ENCODE results near the gene PKIG. TPM values are rescaled to one million over a fixed set of nuclear protein-coding genes. Genes with fewer than 3 reads are reported as not detected.

Gene PKIG
- total RNA-seq, 2 donors from 2014 or later = 61.5 to 77.6 TPM

- H3K4me1 Mint-ChIP-seq = peaks cover 13% of the 10 kb centered on the region
- H3K27me3 Mint-ChIP-seq (ENCODE audit: insufficient read depth) = peaks cover 3% of the 10 kb centered on the region
- Histone ChIP-seq H3K36me3 (ENCODE audit: control insufficient read depth, insufficient read depth, low read length) (peaks cover 32% of the 10 kb centered on the region), H3K4me3 (ENCODE audit: low read length) (no peak overlapping the region), H3K4me1 (ENCODE audit: control insufficient read depth, insufficient read depth, low read length) (peaks cover 7% of the 10 kb centered on the region), H3K27ac (ENCODE audit: low read depth, low read length) (no peak overlapping the region), H3K27me3 (ENCODE audit: control insufficient read depth, insufficient read depth, low read length, poor library complexity, severe bottlenecking) (no peaks in the 10 kb centered on the region), H3K9me3 (ENCODE audit: control insufficient read depth, low read length) (peaks cover 10% of the 10 kb centered on the region), H3K9ac (ENCODE audit: extremely low read depth, low read length, poor library complexity, severe bottlenecking) (no peak overlapping the region)
- DNase-seq = no peak
- WGBS, 2 experiments (ENCODE audit: insufficient coverage in 1 of 2, insufficient read length in 1 of 2) = 33% methylated on average over 1 of the region's 1 CpG; no CpG with 5 or more reads in 1 of the 2 experiments
- peaks cover 28% of the 10 kb centered on the region for H3K36me3 Mint-ChIP-seq (ENCODE audit: low read depth)
- no peak for TF ChIP-seq CTCF (conservative IDR thresholded peaks at IDR 0.05)
- no peaks in the 10 kb centered on the region for H3K9me3 Mint-ChIP-seq
- H3K27ac Mint-ChIP-seq = no peak overlapping the region
- H3K4me3 Mint-ChIP-seq = no peak overlapping the region
Measured at GRCh38 chr20:44610313-44610962, 28.1 kb downstream of the PKIG start.

GRCh38 chr20:44613575-44613974, 31.2 kb downstream of the PKIG start:
- WGBS, 2 experiments (ENCODE audit: insufficient coverage in 1 of 2, insufficient read length in 1 of 2) = 95 to 96% methylated on average over 5 of the region's 5 CpGs
- no peak for DNase-seq
- Histone ChIP-seq H3K36me3 (ENCODE audit: control insufficient read depth, insufficient read depth, low read length) (peaks cover 49% of the 10 kb centered on the region), H3K4me1 (ENCODE audit: control insufficient read depth, insufficient read depth, low read length) (peaks cover 7% of the 10 kb centered on the region), H3K27me3 (ENCODE audit: control insufficient read depth, insufficient read depth, low read length, poor library complexity, severe bottlenecking) (no peaks in the 10 kb centered on the region), H3K9me3 (ENCODE audit: control insufficient read depth, low read length) (no peaks in the 10 kb centered on the region), H3K27ac (ENCODE audit: low read depth, low read length) (no peak overlapping the region), H3K9ac (ENCODE audit: extremely low read depth, low read length, poor library complexity, severe bottlenecking) (no peak overlapping the region), H3K4me3 (ENCODE audit: low read length) (no peak overlapping the region)
- peaks cover 43% of the 10 kb centered on the region for H3K36me3 Mint-ChIP-seq (ENCODE audit: low read depth)
- peaks cover 18% of the 10 kb centered on the region for H3K4me1 Mint-ChIP-seq
- no peak for TF ChIP-seq CTCF (conservative IDR thresholded peaks at IDR 0.05)
- no peak overlapping the region for H3K4me3 Mint-ChIP-seq
- no peaks in the 10 kb centered on the region for H3K9me3 Mint-ChIP-seq
- peaks cover 21% of the 10 kb centered on the region for H3K27me3 Mint-ChIP-seq (ENCODE audit: insufficient read depth)
- H3K27ac Mint-ChIP-seq = peak overlapping the region; percentile 41

- Mint-ChIP-seq H3K27ac (no peak overlapping the region), H3K4me1 (peaks cover 10% of the 10 kb centered on the region), H3K9me3 (no peaks in the 10 kb centered on the region), H3K27me3 (ENCODE audit: insufficient read depth) (peaks cover 31% of the 10 kb centered on the region), H3K36me3 (ENCODE audit: low read depth) (peaks cover 52% of the 10 kb centered on the region), H3K4me3 (no peak overlapping the region)
- Histone ChIP-seq H3K4me3 (ENCODE audit: low read length) (no peak overlapping the region), H3K9ac (ENCODE audit: extremely low read depth, low read length, poor library complexity, severe bottlenecking) (no peak overlapping the region), H3K36me3 (ENCODE audit: control insufficient read depth, insufficient read depth, low read length) (peaks cover 52% of the 10 kb centered on the region), H3K27ac (ENCODE audit: low read depth, low read length) (peak overlapping the region; percentile 78), H3K27me3 (ENCODE audit: control insufficient read depth, insufficient read depth, low read length, poor library complexity, severe bottlenecking) (no peaks in the 10 kb centered on the region), H3K9me3 (ENCODE audit: control insufficient read depth, low read length) (no peaks in the 10 kb centered on the region), H3K4me1 (ENCODE audit: control insufficient read depth, insufficient read depth, low read length) (peaks cover 3% of the 10 kb centered on the region)
- WGBS, 2 experiments (ENCODE audit: insufficient coverage in 1 of 2, insufficient read length in 1 of 2) = 94 to 95% methylated on average over 11 to 14 of the region's 14 CpGs
- DNase-seq = no peak
- no peak for TF ChIP-seq CTCF (conservative IDR thresholded peaks at IDR 0.05)
Measured at GRCh38 chr20:44614525-44614924, 32.1 kb downstream of the PKIG start.
